Naive thymus-derived CD4-positive, alpha-beta T cell (primary cell): ENCODE data around the gene OR10A3. TPM values are rescaled to one million over a fixed set of nuclear protein-coding genes. Genes with fewer than 3 reads are reported as not detected.

Source experiments
- ATAC-seq: fragments of 150-1000 bp; cut with Tn5 transposase; 2 replicates; pipeline ENCODE4 v1.10.0; 2021; ENCODE audit warnings: mild to moderate bottlenecking, moderate library complexity
- CTCF ChIA-PET: fragments of 350-600 bp; sonication (Branson Sonifier 250); formaldehyde crosslinking; loops from one replicate; lab custom pipeline; 2021; ENCODE audit warnings: antibody characterized with exemption; lab: Charles Lee
- POLR2A ChIA-PET: fragments of 350-600 bp; sonication (Branson Sonifier 250); formaldehyde crosslinking; loops from one replicate; lab custom pipeline; 2021; ENCODE audit warnings: antibody characterized with exemption, inconsistent platforms; lab: Charles Lee
- DNase-seq, 9 donors: peaks; one replicate each; pipeline versions ENCODE4 v3.0.0 to v3.0.0-alpha.2; 2020 to 2022; ENCODE audit warnings: mixed read lengths in 1 of 9
- H3K27ac ChIP-seq: one replicate; pipeline ENCODE4 v1.7.0; 2013; ENCODE audit warnings: mild to moderate bottlenecking, low read depth, low read length, moderate library complexity
- H3K27me3 ChIP-seq, 2 donors: one replicate each; pipeline ENCODE4 v1.7.0; 2013; ENCODE audit warnings: low read length in 2 of 2, mild to moderate bottlenecking in 2 of 2, moderate library complexity in 2 of 2; ENCODE audit not compliant: control insufficient read depth in 2 of 2, insufficient read depth in 2 of 2
- H3K36me3 ChIP-seq, 3 experiments: 1 replicate in 2 of 3; 2 replicates in 1 of 3; pipeline ENCODE4 v1.7.0; 2013; ENCODE audit warnings: low read length in 3 of 3, mild to moderate bottlenecking in 3 of 3, moderate library complexity in 1 of 3; ENCODE audit not compliant: insufficient read depth in 3 of 3, control insufficient read depth in 2 of 3
- H3K4me1 ChIP-seq, 2 donors: one replicate each; pipeline ENCODE4 v1.7.0; 2013; ENCODE audit warnings: low read length in 2 of 2, mild to moderate bottlenecking in 2 of 2, moderate library complexity in 1 of 2; ENCODE audit not compliant: control insufficient read depth in 2 of 2, insufficient read depth in 2 of 2
- H3K4me3 ChIP-seq: 2 replicates; pipeline ENCODE4 v1.7.0; 2013; ENCODE audit warnings: mild to moderate bottlenecking, low read length
- H3K9me3 ChIP-seq, 3 experiments: 1 replicate in 2 of 3; 2 replicates in 1 of 3; pipeline ENCODE4 v1.7.0; 2013; ENCODE audit warnings: low read length in 3 of 3; ENCODE audit not compliant: control insufficient read depth in 2 of 3
- H3K27ac Mint-ChIP-seq, 9 donors: one replicate each; pipeline ENCODE4 v1.8.0; 2020 to 2022; ENCODE audit warnings: mixed read lengths in 9 of 9, mild to moderate bottlenecking in 8 of 9, moderate library complexity in 5 of 9, inconsistent platforms in 2 of 9
- H3K27me3 Mint-ChIP-seq, 5 donors: one replicate each; pipeline ENCODE4 v1.8.0; 2021 to 2022; ENCODE audit warnings: mixed read lengths in 5 of 5, mild to moderate bottlenecking in 1 of 5
- H3K36me3 Mint-ChIP-seq, 5 donors: one replicate each; pipeline ENCODE4 v1.8.0; 2020 to 2022; ENCODE audit warnings: mixed read lengths in 5 of 5, mild to moderate bottlenecking in 3 of 5, inconsistent platforms in 1 of 5
- H3K4me1 Mint-ChIP-seq, 7 donors: one replicate each; pipeline ENCODE4 v1.8.0; 2020 to 2022; ENCODE audit warnings: mixed read lengths in 7 of 7, mild to moderate bottlenecking in 3 of 7, inconsistent platforms in 1 of 7
- H3K4me3 Mint-ChIP-seq, 10 donors: one replicate each; pipeline ENCODE4 v1.8.0; 2020 to 2022; ENCODE audit warnings: mild to moderate bottlenecking in 10 of 10, mixed read lengths in 10 of 10, moderate library complexity in 6 of 10, inconsistent platforms in 2 of 10
- H3K9me3 Mint-ChIP-seq, 11 donors: one replicate each; pipeline ENCODE4 v1.8.0; 2020 to 2022; ENCODE audit warnings: mixed read lengths in 11 of 11, mild to moderate bottlenecking in 4 of 11, inconsistent platforms in 1 of 11, moderate library complexity in 1 of 11
- intact Hi-C, 2 donors: fragments of 100-400 bp; cut with micrococcal nuclease; formaldehyde crosslinking; loops; one replicate each; pipeline ENCODE4 v1.15.1; 2023
- polyA plus RNA-seq, 2 donors: library from polyadenylated mRNA; unstranded; fragments of 300-500 nt; fragmentation: Illumina TruSeq; gene quantifications; one replicate each; pipeline ENCODE4 v1.2.3, GENCODE V29; 2021
- total RNA-seq, 6 experiments: library from RNA in 5 of 6; stranded (reverse) in 5 of 6; gene quantifications; 1 replicate in 5 of 6; 2 replicates in 1 of 6; pipeline ENCODE4 v1.2.3 and lab custom pipeline; 2021 to 2026

Gene OR10A3
- total and polyA plus RNA-seq, 7 experiments from 2014 or later = not detected

GRCh38 chr11:7905549-7905948, 36.0 kb downstream of the OR10A3 start:
- no peak overlapping the region for H3K27ac Mint-ChIP-seq
- Histone ChIP-seq H3K27me3 (peaks cover 0 to 3% of the 10 kb centered on the region in 2 donors), H3K4me1 (no peaks in the 10 kb centered on the region), H3K9me3 (no peaks in the 10 kb centered on the region), H3K4me3 (no peak overlapping the region), H3K27ac (no peak overlapping the region), H3K36me3 (no peaks in the 10 kb centered on the region)
- H3K27me3 Mint-ChIP-seq = peaks cover 24 to 49% (median 26%) of the 10 kb centered on the region in 5 donors
- intact Hi-C loops = no loop called here
- DNase-seq = no peak
- no peak for ATAC-seq
- no peaks in the 10 kb centered on the region for H3K4me1 Mint-ChIP-seq
- CTCF ChIA-PET = no interaction called here
- POLR2A ChIA-PET = no interaction called here
- H3K9me3 Mint-ChIP-seq = no peaks in the 10 kb centered on the region
- no peak overlapping the region for H3K4me3 Mint-ChIP-seq
- no peaks in the 10 kb centered on the region for H3K36me3 Mint-ChIP-seq

DNA sequence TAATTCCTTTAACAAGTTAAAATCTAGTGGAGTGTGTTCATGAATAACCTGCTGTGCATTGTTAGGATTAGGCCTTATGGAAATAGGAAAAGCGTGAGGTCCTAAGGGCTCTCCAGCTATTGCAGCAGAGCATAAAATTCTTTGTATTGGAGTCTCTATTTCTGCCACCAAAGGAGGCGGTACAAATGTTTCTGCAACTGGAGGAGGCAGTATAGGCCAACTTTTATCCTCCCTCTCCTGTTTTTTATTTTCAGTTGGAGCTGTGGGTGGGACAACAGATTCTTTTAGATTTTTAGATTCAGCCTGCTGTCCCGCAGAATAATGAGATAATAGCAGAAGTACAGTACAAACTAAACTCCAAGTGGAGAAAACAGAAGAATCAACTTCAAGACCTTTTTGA, 36.6 kb downstream of the OR10A3 start:
- peaks cover 20 to 43% (median 26%) of the 10 kb centered on the region in 5 donors for H3K27me3 Mint-ChIP-seq

GRCh38 chr11:7903940-7904339, 37.6 kb downstream of the OR10A3 start:
- no peak for DNase-seq
- ChIA-PET POLR2A (no interaction called here), CTCF (no interaction called here)
- no peak overlapping the region for H3K27ac Mint-ChIP-seq
- H3K27me3 Mint-ChIP-seq = peaks cover 18 to 40% (median 25%) of the 10 kb centered on the region in 5 donors
- ATAC-seq = no peak
- intact Hi-C loops = no loop called here
- Histone ChIP-seq H3K36me3 (no peaks in the 10 kb centered on the region), H3K27me3 (peaks cover 0 to 3% of the 10 kb centered on the region in 2 donors), H3K9me3 (no peaks in the 10 kb centered on the region), H3K27ac (no peak overlapping the region), H3K4me3 (no peak overlapping the region), H3K4me1 (no peaks in the 10 kb centered on the region)
- no peaks in the 10 kb centered on the region for H3K4me1 Mint-ChIP-seq
- H3K36me3 Mint-ChIP-seq = no peaks in the 10 kb centered on the region
- peaks cover 0 to 9% (median 2%) of the 10 kb centered on the region in 11 donors for H3K9me3 Mint-ChIP-seq
- H3K4me3 Mint-ChIP-seq = no peak overlapping the region

More for the DNA sequence above, 36.6 kb downstream of the OR10A3 start:
- CTCF ChIA-PET = no interaction called here
- Histone ChIP-seq H3K9me3 (no peaks in the 10 kb centered on the region), H3K4me1 (no peaks in the 10 kb centered on the region), H3K27ac (no peak overlapping the region), H3K36me3 (no peaks in the 10 kb centered on the region), H3K27me3 (peaks cover 0 to 3% of the 10 kb centered on the region in 2 donors), H3K4me3 (no peak overlapping the region)
- no peaks in the 10 kb centered on the region for H3K4me1 Mint-ChIP-seq
- peaks cover 0 to 2% (median 0%) of the 10 kb centered on the region in 11 donors for H3K9me3 Mint-ChIP-seq
- H3K27ac Mint-ChIP-seq = no peak overlapping the region
- intact Hi-C loops = no loop called here
- no peaks in the 10 kb centered on the region for H3K36me3 Mint-ChIP-seq
- no peak overlapping the region for H3K4me3 Mint-ChIP-seq
- DNase-seq (no peak), ATAC-seq (no peak)
- POLR2A ChIA-PET = no interaction called here

- no peak for DNase-seq
- Histone ChIP-seq H3K9me3 (no peaks in the 10 kb centered on the region), H3K36me3 (no peaks in the 10 kb centered on the region), H3K4me1 (no peaks in the 10 kb centered on the region), H3K27me3 (no peaks in the 10 kb centered on the region), H3K4me3 (no peak overlapping the region), H3K27ac (no peak overlapping the region)
- Mint-ChIP-seq H3K4me1 (no peaks in the 10 kb centered on the region), H3K27me3 (peaks cover 8 to 34% (median 17%) of the 10 kb centered on the region in 5 donors), H3K36me3 (no peaks in the 10 kb centered on the region), H3K27ac (no peak overlapping the region), H3K9me3 (peaks cover 0 to 13% (median 2%) of the 10 kb centered on the region in 11 donors), H3K4me3 (no peak overlapping the region)
- no peak for ATAC-seq
- CTCF ChIA-PET = no interaction called here
- intact Hi-C loops = no loop called here
- POLR2A ChIA-PET = interaction anchor here (0.7 kb wide), 1 partner anchor 18 kb away, joined by 3 read pairs; no protein-coding TSS in a partner anchor
Measured at GRCh38 chr11:7901319-7901854, 40.1 kb downstream of the OR10A3 start.

GRCh38 chr11:7900686-7901085, 40.8 kb downstream of the OR10A3 start:
- CTCF ChIA-PET = no interaction called here
- H3K27ac ChIP-seq = no peak overlapping the region
- H3K9me3 ChIP-seq = no peaks in the 10 kb centered on the region
- H3K4me3 ChIP-seq = no peak overlapping the region
- intact Hi-C loops = no loop called here
- no peaks in the 10 kb centered on the region for H3K4me1 ChIP-seq
- DNase-seq = no peak
- H3K4me1 Mint-ChIP-seq = no peaks in the 10 kb centered on the region
- no peak overlapping the region for H3K27ac Mint-ChIP-seq
- no peaks in the 10 kb centered on the region for H3K36me3 ChIP-seq
- POLR2A ChIA-PET = interaction anchor here (0.7 kb wide), 1 partner anchor 17 kb away, joined by 3 read pairs; no protein-coding TSS in a partner anchor
- H3K9me3 Mint-ChIP-seq = peaks cover 0 to 13% (median 2%) of the 10 kb centered on the region in 11 donors
- H3K4me3 Mint-ChIP-seq = no peak overlapping the region
- peaks cover 2 to 34% (median 17%) of the 10 kb centered on the region in 5 donors for H3K27me3 Mint-ChIP-seq
- H3K27me3 ChIP-seq = no peaks in the 10 kb centered on the region
- H3K36me3 Mint-ChIP-seq = no peaks in the 10 kb centered on the region
- ATAC-seq = no peak

GRCh38 chr11:7899418-7899817, 42.1 kb downstream of the OR10A3 start:
- intact Hi-C loops = no loop called here
- H3K4me1 Mint-ChIP-seq = no peaks in the 10 kb centered on the region

More at GRCh38 chr11:7899418-7899817, 42.1 kb downstream of the OR10A3 start:
- H3K36me3 ChIP-seq = no peaks in the 10 kb centered on the region
- Mint-ChIP-seq H3K36me3 (no peaks in the 10 kb centered on the region), H3K27me3 (peaks cover 2 to 34% (median 17%) of the 10 kb centered on the region in 5 donors), H3K9me3 (peaks cover 0 to 13% (median 4%) of the 10 kb centered on the region in 11 donors), H3K27ac (no peak overlapping the region), H3K4me3 (no peak overlapping the region)
- no peak overlapping the region for H3K27ac ChIP-seq
- no peak for ATAC-seq
- no peaks in the 10 kb centered on the region for H3K27me3 ChIP-seq
- ChIA-PET POLR2A (no interaction called here), CTCF (interaction anchor here (0.5 kb wide), 1 partner anchor 24 kb away, joined by 3 read pairs; no protein-coding TSS in a partner anchor)
- H3K9me3 ChIP-seq = no peaks in the 10 kb centered on the region
- H3K4me1 ChIP-seq = no peaks in the 10 kb centered on the region
- H3K4me3 ChIP-seq = no peak overlapping the region
- no peak for DNase-seq
